ENCODE measurements around the gene UROC1. TPM values are rescaled to one million over a fixed set of nuclear protein-coding genes. Genes with fewer than 3 reads are reported as not detected.
A peak's percentile ranks its signal among the peaks of the same experiment; 100 is the strongest.

UROC1 gene
- total and polyA plus RNA-seq, 2 of the 13 experiments (the other 11 are each of a cell fraction or from before 2014, with no cell fraction given) = 0.71 to 1.3 TPM

DNA sequence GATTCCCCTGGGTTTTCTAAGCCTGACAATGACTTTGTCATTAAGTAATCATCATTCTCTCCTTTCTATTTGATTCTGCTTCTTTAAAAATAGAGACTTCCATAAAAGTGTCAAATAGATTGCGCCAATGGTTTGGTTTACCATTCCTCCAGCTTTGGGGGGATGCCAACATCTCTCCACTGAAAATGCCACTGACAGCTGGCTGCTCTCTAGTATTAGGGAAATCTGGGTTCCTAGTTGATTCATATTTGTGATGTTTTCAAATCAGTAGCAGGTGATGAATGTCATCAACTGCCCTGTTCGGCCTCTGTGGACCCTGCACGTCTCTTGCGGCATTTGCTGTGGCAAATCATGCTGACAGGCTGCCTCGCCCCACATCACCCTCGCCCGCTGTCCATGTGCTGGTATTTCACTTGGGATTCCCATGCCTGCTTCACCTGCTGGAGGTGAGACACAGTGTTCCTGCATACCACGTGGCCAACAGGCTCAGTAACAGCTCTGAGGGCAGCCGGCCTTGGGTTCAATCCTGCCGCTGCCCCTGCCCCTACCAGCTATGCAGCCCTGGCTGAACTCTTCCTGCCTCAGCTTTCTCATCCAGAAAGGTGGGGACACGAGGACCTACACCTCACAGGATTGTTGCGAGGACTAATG, 70.0 kb downstream of the UROC1 start:
- TF ChIP-seq ZNF75D (CRISPR knock-in tag; IDR thresholded peaks at IDR 0.05; ENCODE audit: borderline replicate concordance) (no peak), RBM22 (optimal IDR thresholded peaks at IDR 0.05; ENCODE audit: low read length) (peak; percentile 19)
- Histone ChIP-seq H3K4me2 (ENCODE audit: low read depth, low read length) (no peak overlapping the region), H4K20me1 (ENCODE audit: insufficient read depth, low read length) (0 out of 2 replicates have a peak, but pooled peaks cover 3% of the 10 kb centered on the region), H3K36me3 (replicated peaks in 1 of 2; ENCODE audit: control insufficient read depth in 1 of 2, insufficient read depth in 2 of 2, low read length in 2 of 2) (peaks cover 11 to 51% of the 10 kb centered on the region in 2 experiments; a peak in 4 of 5 replicates), H3K27ac (ENCODE audit: extremely low read length, insufficient read depth, low read length) (no peak overlapping the region), H3K9me3 (ENCODE audit: low read length) (no peaks in the 10 kb centered on the region), H3K4me3 (replicated peaks in 1 of 3; ENCODE audit: insufficient read depth in 1 of 3, low read depth in 2 of 3, low read length in 3 of 3) (no peak overlapping the region), H3K9ac (ENCODE audit: insufficient read depth, low read depth, low read length) (no peak overlapping the region), H2AFZ (ENCODE audit: low read length) (no peak overlapping the region), H3K79me2 (ENCODE audit: insufficient read depth, low read length) (no peaks in the 10 kb centered on the region), H3K27me3 (ENCODE audit: control insufficient read depth in 1 of 2, insufficient read depth in 2 of 2, low read length in 2 of 2) (no peaks in the 10 kb centered on the region), H3K4me1 (ENCODE audit: insufficient read depth, low read length) (peaks cover 17% of the 10 kb centered on the region)
- ATAC-seq = no peak
- no TSS peak for BruUV-seq (replicated peaks)
- POLR2A ChIA-PET = interaction anchor here (1.2 kb wide), 1 partner anchor 25 kb away, joined by 3 read pairs; no protein-coding TSS in a partner anchor
- no peak for FAIRE-seq
- intact Hi-C loops (cut with micrococcal nuclease; ENCODE audit: unreplicated experiment) = no loop called here
- CTCF ChIA-PET (ENCODE audit: low intra/inter-chr PET ratio, low total read pairs) = no interaction called here
- WGBS (ENCODE audit: low lambda C conversion rate) = 89% methylated on average over 12 of the region's 12 CpGs
- in situ Hi-C loops (cut with HindIII; ENCODE audit: extremely low pct_ligation_motif_present, low pct_unique_long_range_greater_than_20kb) = no loop called here
- DNase-seq (ENCODE audit: low spot score) = no peak

DNA sequence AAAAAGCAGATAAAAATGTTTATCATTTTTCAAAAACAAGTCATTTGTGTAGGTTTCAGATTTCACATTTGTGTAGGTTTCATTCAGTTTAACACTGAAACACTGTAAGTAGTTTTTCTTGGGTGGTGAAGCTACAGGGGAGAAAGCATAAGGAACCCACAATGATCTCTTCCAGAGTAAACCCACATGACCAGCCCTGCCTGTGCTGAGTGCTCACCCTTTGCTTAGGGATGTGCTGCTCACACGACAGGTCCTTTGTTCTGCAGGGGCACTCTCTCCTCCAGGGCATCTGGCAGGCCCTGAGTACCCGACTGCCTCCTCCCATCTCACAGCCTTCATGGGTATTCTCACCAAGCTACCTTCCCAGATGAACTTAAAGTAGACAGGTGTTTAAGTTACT, 70.8 kb downstream of the UROC1 start:
- BruUV-seq (replicated peaks) = no TSS peak
- in situ Hi-C loops (cut with HindIII; ENCODE audit: extremely low pct_ligation_motif_present, low pct_unique_long_range_greater_than_20kb) = no loop called here
- DNase-seq (ENCODE audit: low spot score) = no peak
- FAIRE-seq = no peak
- H3K9me3 ChIP-seq (ENCODE audit: low read length) = no peaks in the 10 kb centered on the region
- no peaks in the 10 kb centered on the region for H3K27me3 ChIP-seq (ENCODE audit: control insufficient read depth in 1 of 2, insufficient read depth in 2 of 2, low read length in 2 of 2)
- H4K20me1 ChIP-seq (ENCODE audit: insufficient read depth, low read length) = 0 out of 2 replicates have a peak, but pooled peaks cover 3% of the 10 kb centered on the region
- TF ChIP-seq, protein P1, sequence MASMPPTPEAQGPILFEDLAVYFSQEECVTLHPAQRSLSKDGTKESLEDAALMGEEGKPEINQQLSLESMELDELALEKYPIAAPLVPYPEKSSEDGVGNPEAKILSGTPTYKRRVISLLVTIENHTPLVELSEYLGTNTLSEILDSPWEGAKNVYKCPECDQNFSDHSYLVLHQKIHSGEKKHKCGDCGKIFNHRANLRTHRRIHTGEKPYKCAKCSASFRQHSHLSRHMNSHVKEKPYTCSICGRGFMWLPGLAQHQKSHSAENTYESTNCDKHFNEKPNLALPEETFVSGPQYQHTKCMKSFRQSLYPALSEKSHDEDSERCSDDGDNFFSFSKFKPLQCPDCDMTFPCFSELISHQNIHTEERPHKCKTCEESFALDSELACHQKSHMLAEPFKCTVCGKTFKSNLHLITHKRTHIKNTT (CRISPR knock-in tag; IDR thresholded peaks at IDR 0.05) = no peak
- TF ChIP-seq YEATS2 (CRISPR knock-in tag; IDR thresholded peaks at IDR 0.05; ENCODE audit: borderline replicate concordance) (no peak), ZBTB20 (CRISPR knock-in tag; IDR thresholded peaks at IDR 0.05; ENCODE audit: borderline replicate concordance, low read depth) (no peak), TSC22D2 (CRISPR knock-in tag; IDR thresholded peaks at IDR 0.05; ENCODE audit: borderline replicate concordance) (no peak), GATAD1 (CRISPR knock-in tag; IDR thresholded peaks at IDR 0.05) (no peak), SRY (CRISPR knock-in tag; IDR thresholded peaks at IDR 0.05) (no peak)
- intact Hi-C loops (cut with micrococcal nuclease; ENCODE audit: unreplicated experiment) = no loop called here
- 100% methylated on average over 2 of the region's 2 CpGs for WGBS (ENCODE audit: low lambda C conversion rate)
- H3K4me2 ChIP-seq (ENCODE audit: low read depth, low read length) = no peak overlapping the region
- H3K36me3 ChIP-seq (replicated peaks in 1 of 2; ENCODE audit: control insufficient read depth in 1 of 2, insufficient read depth in 2 of 2, low read length in 2 of 2) = peaks cover 11 to 48% of the 10 kb centered on the region in 2 experiments; a peak in 4 of 5 replicates
- H3K79me2 ChIP-seq (ENCODE audit: insufficient read depth, low read length) = no peaks in the 10 kb centered on the region
- H3K4me3 ChIP-seq (replicated peaks in 1 of 3; ENCODE audit: insufficient read depth in 1 of 3, low read depth in 2 of 3, low read length in 3 of 3) = no peak overlapping the region
- no peak overlapping the region for H3K27ac ChIP-seq (ENCODE audit: extremely low read length, insufficient read depth, low read length)
- ATAC-seq = no peak
- POLR2A ChIA-PET = interaction anchor here (1.2 kb wide), 1 partner anchor 25 kb away, joined by 3 read pairs; no protein-coding TSS in a partner anchor
- no peak overlapping the region for H2AFZ ChIP-seq (ENCODE audit: low read length)
- H3K9ac ChIP-seq (ENCODE audit: insufficient read depth, low read depth, low read length) = no peak overlapping the region
- CTCF ChIA-PET (ENCODE audit: low intra/inter-chr PET ratio, low total read pairs) = no interaction called here
- H3K4me1 ChIP-seq (ENCODE audit: insufficient read depth, low read length) = peaks cover 17% of the 10 kb centered on the region
